ENCODE measurements around the gene KRT82.
A peak's percentile ranks its signal among the peaks of the same experiment; 100 is the strongest.

Gene KRT82

GRCh38 chr12:52407918-52408317 is 1.8 kb upstream of the KRT82 start:
- DNase-seq: no peak

DNA sequence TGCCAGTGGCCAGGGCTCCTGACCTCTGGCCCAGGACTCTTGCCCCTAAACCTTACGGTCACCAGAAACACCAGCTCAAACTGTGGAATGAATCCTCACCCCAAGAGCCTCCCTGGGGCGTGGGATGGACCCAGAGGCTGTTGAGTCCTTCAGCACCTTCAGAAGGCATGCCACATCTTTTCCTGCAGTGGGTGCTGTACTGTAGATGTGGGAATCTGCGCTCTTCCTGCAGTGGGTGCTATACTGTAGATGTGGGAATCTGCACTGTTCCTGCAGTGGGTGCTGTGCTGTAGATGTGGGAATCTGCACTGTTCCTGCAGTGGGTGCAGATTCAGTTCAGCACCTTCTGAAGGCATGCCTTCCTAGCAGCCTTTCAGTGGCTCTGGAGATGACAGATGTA is 1.2 kb downstream of the KRT82 start:
- no peak for DNase-seq

DNA sequence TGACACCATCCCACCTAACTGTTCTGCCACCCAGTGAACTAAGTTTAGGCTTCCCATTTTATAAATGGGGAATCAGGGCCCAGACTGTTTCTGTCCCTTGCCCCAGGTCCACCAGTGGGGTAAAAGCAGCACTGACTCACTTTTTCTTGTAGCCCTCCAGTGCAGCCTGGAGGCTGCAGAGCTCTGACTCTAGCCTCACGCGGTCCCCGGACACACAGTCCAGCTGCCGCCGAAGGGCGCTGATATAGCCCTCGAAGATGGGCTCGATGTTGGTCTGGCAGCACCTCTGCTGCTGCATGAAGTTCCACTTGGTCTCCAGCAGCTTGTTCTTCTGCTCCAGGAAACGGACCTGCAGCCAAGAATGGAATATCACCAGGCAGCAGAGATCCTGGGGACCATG is 2.6 kb downstream of the KRT82 start:
- DNase-seq: no peak

DNA sequence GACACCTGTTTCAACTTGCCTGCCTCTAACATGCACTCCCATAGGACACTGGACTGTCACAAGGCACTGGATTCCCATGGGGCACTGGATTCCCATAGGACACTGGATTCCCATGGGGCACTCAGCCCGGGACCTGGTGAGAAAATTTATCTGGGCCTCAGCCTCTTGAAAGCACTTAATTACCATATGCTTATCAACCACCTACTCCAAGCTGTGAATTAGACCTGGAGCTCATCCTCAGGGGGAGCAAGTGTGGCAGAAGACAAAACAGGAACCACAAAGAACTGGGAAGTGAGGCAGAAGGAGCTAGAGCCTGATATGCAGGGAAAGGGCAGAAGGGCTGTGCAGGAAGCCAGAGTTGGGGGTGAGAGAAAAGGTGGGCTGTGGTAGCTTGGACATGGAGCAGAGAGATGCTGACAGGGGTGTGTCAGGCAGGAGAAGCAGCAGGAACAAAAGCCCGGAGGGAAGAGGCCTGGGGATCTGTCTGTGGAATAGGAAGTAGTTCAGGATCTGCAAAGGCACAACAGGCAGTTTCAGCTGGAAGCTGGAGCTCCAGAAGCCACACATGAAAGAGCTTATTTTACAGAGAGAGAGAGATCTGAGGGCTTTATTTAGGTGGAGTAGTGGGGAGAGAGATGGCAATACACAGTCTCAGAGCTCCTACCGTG is 3.1 kb downstream of the KRT82 start:
- no peak for DNase-seq

GRCh38 chr12:52402377-52402776 is 3.8 kb downstream of the KRT82 start:
- DNase-seq: no peak

DNA sequence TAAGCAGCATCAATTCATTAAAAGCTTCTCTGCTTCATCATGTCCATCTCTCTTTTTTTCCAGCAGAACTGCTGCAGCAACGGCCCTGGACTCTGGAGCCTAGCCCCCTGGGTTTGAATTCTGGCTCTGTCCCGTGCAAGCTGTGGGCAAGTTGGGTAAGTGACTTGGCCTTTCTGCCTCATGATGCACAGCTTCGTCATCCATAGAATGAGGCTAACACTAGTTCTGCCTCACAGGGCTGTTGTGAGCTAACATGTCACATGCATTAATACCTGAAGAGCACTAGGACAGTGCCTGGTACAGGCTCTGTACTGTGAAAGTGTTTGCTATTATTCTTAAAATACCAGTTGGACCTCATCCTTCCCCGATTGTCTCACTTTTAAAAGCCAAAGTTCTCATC is 4.2 kb downstream of the KRT82 start:
- no peak for DNase-seq

- no peak for DNase-seq
These were observed 4.6 kb downstream of the KRT82 start for GRCh38 chr12:52401526-52401925.

DNA sequence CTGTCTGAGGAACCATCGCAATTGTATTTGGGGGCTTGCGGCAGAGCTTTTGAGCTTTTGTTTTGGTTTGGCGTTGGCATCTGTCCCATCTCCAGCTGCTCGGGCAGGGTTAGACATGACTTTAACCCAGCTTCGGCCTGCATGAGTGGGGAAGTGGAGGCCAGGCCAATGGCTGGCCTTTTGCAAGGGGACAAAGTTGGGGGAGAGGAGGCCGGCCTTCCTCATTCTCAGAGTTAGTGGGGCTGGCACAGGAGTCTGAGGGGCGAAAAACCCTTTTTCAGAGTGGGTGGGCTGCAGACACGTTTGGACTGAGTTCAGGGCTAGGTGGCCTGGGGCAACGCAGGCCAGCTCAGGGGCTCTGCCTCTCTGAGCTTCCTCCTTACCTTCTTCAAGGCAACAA is 5.2 kb downstream of the KRT82 start:
- DNase-seq: no peak

DNA sequence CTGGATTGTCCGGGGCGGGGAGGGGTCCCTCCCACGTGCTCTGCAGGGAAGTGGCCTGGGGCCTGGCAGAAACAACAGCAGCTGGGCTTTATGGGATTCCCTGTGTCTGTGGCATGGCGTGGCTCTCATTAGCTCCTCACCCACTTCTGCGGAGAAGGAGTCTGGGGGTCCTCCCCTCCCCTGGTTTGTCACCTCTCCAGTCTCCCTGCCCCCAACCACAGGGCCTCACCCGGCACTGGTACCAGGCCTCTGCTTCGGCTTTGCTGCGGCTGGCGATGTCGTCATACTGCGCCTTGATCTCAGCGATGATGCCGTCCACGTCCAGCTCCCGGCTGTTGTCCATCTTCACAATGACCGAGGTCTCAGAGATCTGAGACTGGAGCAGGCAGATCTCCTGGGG is 6.4 kb downstream of the KRT82 start:
- DNase-seq: no peak

DNA sequence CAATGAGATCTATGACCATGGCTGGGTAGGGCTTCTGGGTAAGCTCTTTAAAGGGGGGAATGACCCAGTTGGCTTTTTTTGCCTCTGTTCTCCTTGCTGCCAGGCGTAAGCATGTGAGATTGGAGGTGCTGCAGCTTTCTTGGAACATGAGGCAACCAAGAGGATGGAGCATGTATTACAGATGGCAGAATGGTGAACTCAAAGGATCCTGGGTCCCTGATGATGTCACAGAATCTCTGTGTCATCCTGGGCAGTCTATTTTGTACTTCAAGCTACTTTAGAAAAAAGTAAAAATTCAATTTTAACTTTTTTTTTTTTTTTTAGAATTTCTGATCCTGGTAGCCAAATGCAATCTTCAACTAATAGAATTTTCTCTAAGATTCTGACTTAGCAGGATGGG is 8.0 kb downstream of the KRT82 start:
- DNase-seq: no peak

DNA sequence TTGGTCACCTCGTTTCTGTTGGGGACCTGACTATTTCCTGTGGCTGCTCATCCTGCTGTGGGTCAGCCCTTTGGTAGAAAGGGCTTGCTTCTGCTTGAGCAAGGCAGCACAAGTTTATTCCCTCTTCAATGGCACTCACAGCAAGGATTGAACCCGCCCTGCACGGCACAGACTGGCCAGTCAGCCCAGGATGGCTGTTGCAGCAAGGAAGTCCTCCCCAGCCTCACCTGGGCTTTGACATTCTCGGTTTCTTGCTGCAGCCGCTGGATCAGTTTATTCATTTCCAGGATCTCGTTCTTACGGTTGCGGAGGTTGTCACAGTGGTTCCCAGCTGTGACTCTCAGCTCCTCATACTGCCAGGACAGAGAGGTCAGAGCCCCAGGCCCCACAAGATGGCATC is 9.5 kb downstream of the KRT82 start:
- DNase-seq: no peak

DNA sequence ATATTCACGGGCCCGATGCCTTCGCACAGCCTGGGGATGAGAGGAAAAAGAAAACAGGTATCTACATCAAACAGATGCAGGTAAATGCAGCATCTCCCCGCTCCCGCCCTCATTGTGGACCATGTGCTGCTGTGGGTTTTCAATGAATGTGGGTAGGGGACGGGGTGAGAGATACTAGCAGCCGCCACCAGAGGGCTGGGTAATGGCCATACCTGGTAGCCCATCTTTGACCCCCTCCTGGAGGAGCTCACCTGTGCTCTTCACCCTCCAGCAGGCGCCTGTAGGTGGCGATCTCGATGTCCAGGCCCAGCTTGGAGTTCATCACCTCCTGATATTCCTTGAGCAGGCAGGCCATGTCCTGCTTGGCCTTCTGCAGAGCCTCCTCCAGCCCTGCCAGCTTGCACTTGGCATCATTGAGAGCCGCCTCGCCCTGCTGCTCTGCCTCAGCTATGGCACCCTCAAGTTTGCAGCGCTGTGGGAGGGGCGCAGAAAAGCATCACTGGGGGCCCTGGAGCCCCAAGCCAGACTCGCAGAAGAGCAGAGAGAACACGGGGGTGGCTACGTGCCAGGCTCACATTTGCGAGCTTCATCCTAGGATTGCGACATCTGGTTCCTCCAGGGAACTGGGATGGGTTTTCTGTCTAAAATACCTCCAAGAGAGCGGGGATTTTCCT is 10.2 kb downstream of the KRT82 start:
- peak; percentile 81 for DNase-seq

DNA sequence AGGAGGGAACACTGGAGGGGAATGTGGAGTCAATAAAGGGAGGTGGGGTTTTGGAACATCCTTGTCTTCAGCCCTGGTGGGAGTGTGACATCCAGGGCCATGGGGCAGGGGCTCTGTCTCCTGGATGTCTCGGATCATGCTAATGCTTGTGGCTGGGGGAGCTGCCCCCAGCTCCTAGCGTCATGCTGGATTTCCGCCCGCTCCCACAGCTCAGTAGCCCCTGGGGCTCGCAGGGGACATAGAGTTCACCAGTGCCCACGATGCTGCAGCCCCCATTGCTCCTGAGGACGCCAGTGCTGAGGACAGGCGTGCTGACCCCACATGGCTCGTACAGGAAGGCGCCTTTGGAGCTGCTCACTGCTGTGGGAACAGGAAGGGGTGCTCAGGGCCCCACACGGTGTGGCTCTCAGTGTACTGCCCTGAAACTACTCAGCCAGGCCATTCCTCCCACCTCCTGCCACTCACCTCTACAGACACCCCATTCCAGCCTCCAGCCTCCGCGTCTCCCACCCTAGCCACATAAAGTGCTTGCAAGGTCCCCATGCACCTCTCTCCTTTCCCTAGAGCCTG is 11.2 kb downstream of the KRT82 start:
- DNase-seq: no peak

DNA sequence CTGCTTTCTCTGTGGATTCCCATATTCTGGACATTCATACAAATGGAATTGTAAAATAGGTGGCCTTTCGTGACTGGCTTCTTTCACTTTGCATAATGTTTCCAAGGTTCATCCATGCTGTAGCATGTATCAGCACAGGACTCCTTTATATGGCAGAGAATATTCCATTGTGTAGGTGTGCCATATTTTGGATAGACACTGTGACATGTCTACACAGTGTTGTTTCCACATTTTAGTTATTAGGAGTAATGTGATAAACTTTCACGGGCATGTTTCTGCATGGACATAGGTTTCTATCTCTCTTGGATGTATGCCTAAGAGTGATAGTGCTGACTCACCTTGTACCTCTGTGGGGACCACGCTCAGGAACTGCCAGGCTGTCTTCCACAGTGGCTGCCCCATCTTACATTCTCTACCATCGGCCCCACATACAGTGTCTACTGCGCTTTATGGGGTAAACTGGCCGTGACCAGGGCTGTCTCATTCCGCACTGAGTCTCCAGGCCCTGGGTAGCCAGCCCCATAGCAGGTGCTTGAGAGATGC is 13.6 kb downstream of the KRT82 start:
- no peak for DNase-seq

GRCh38 chr12:52391618-52392002 is 14.5 kb downstream of the KRT82 start:
- DNase-seq: no peak

DNA sequence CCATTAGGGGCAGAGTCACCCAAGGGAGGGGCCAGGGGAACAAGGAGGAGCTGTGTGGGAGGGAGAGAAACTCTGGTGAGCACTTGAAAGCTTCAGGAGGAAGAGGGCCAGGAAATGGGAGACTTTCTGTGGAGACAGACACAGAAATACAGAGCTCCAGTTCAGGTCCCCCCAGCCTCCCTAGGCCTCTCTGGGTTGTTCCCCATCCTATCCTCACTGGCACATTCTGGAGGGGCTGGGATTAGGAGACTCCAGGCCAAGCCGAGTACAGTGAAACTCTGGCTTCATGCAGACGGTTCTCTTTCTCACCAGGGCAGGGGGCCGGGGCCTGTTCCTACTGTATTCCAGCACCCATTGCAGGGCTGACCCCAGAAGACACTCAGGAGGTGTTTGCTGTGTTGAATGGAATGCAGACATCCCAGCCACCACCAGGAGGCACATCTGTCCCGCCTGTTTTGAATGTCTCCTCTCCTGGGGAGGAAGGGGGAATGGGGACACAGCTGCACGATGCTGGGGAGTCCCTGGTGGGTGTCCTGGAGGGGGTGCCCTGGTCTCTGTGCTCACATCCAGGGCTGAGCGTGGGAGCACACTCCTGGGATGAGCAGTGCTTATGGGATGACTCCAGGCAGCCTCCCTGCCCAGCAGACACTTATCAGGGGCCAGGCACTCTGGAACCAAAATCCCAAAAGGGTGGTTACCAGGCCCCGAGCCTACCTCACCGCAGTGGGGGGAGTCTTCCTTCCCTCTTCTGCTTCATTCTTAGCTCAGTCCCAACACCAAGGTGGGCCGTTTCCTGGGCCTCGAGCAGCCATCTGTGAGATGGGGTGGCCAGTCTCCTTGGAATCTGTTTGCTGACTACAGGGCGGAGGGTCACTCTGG is 15.2 kb downstream of the KRT82 start:
- no peak for DNase-seq

GRCh38 chr12:52389313-52390207 is 16.6 kb downstream of the KRT82 start:
- no peak for DNase-seq

DNA sequence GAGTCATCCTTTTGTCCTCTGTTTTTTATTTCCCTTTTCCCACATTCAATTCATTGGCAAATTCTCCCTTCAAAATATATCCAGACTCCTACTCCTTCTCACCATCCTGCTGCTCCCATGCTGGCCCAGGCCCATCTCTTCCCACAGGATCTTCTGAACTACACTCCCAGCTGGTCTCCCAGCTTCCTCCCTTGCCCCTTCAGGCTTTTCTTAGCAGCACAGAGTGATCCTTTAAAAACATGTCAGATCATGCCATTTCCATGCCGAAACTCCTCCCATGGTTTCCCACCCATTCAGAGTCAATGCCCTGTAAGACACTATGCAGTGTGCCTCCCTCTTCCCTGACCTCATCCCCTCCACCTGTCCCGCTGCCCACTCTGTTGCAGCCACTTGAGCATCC is 18.3 kb downstream of the KRT82 start:
- no peak for DNase-seq

GRCh38 chr12:52385226-52385702 is 20.9 kb downstream of the KRT82 start, which contains the start of gene KRT84:
KRT84 (minus strand) TSS chr12:52385652; CDS start chr12:52385585, 67 bp downstream.
- no peak for DNase-seq

GRCh38 chr12:52383331-52383730 is 22.8 kb downstream of the KRT82 start:
- no peak for DNase-seq

- DNase-seq: no peak
These were observed 23.3 kb downstream of the KRT82 start for GRCh38 chr12:52382854-52383253.

DNA sequence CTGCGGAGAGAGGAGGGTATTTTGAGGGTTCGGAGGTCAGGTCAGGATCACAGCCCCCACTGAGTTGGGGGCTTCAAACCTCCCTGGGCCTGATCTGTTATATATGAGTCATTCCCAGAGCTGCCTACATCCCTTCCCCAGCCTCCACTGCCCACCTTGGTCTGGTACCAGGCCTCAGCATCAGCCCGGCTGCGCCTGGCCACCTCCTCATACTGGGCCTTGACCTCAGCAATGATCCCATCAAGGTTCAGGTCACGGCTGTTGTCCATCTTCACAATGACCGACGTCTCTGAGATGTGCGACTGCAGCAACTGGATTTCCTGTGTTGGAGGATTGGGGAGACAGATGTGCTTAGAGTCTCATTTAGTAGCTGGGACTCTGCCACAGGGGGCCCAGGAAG is 24.9 kb downstream of the KRT82 start:
- DNase-seq: no peak
